Ovary (tissue), 9 donors: Measurements from ENCODE around the gene FBXL7. TPM values are rescaled to one million over a fixed set of nuclear protein-coding genes. Genes with fewer than 3 reads are reported as not detected.

ENCODE experiments used
- DNase-seq, 5 donors: peaks; one replicate each; pipeline ENCODE4 v3.0.0-alpha.2; 2019 to 2020
- H3K27ac ChIP-seq, 2 donors: fragments of 200-600 bp; one replicate each; pipeline versions ENCODE4 v1.5.1 to v1.8.0; 2019 to 2022
- H3K27me3 ChIP-seq: fragments of 200-600 bp; one replicate; pipeline ENCODE4 v1.8.0; 2022
- H3K36me3 ChIP-seq: fragments of 200-600 bp; sonication (generic); one replicate; pipeline ENCODE4 v1.5.1; 2019
- H3K4me1 ChIP-seq: one replicate; pipeline ENCODE4 v1.8.1; 2013; ENCODE audit warnings: mild to moderate bottlenecking, moderate library complexity; ENCODE audit not compliant: insufficient read depth
- H3K4me3 ChIP-seq: fragments of 200-600 bp; sonication (generic); one replicate; pipeline ENCODE4 v1.5.1; 2017
- H3K9me3 ChIP-seq, 2 donors: fragments of 200-600 bp in 1 of 2; sonication (generic) in 1 of 2; one replicate each; pipeline versions ENCODE4 v1.5.1 to v1.8.1; 2013 to 2019; ENCODE audit warnings: mild to moderate bottlenecking in 1 of 2, moderate library complexity in 1 of 2
- EP300 ChIP-seq: sonication (generic); formaldehyde crosslinking; IDR thresholded peaks from one replicate; pipeline ENCODE4 v1.6.1; 2017; ENCODE audit warnings: antibody characterized with exemption
- POLR2A ChIP-seq: fragments of 450-650 bp; IDR thresholded peaks from one replicate; pipeline ENCODE4 v1.6.1; 2017; ENCODE audit warnings: antibody characterized with exemption, mild to moderate bottlenecking, moderate library complexity
- WGBS, 3 donors: extraction: QIAGEN DNeasy Blood & Tissue Kit in 1 of 3; methylation state at CpG; one replicate each; pipeline versions ENCODE4 v1.1.5 to v1.1.7; 2013 to 2017; 5-methylcytosine and 5-hydroxymethylcytosine counted together
- intact Hi-C, 4 donors: fragments of 100-400 bp; cut with DNase I; formaldehyde crosslinking; loops; one replicate each; pipeline versions ENCODE4 v1.11.0 to v1.15.1; 2022 to 2023
- polyA plus RNA-seq, 2 donors: library from polyadenylated mRNA; stranded (reverse); fragments of 200-250 nt in 1 of 2; fragments of 350-450 nt in 1 of 2; fragmentation: Illumina TruSeq in 1 of 2; extraction: RNeasy Lipid Tissue Mini Kit (QIAGEN cat#74804) in 1 of 2; gene quantifications; one replicate each; pipeline ENCODE4 v1.2.3, GENCODE V29; 2013 to 2014
- total RNA-seq, 7 donors: library from RNA; depleted of rRNA in 2 of 7; stranded (reverse); fragments of >200 nt in 2 of 7; fragmentation: NEBNext Ultra II Directional in 3 of 7; extraction: Animal tissue kit (Norgen Biotek cat#: 25700) in 3 of 7; gene quantifications; one replicate each; pipeline versions ENCODE4 v1.1.0 to v1.2.4, GENCODE V29; 2016 to 2023
- TF ChIP-seq, protein P1 (sequence below), 3 donors: fragments of 450-650 bp in 2 of 3; fragments of 200-600 bp in 1 of 3; IDR thresholded peaks; one replicate each; pipeline versions ENCODE4 v1.5.1 to v1.8.0; 2016 to 2022; ENCODE audit warnings: antibody characterized with exemption in 3 of 3, mild to moderate bottlenecking in 1 of 3
- donor health status: DM: no; HTN: no; CAD: no; lungs with moderate emphysema.
- donor health status: DM: no; HTN: no; CAD: no.
- donor health status: Bipolar disorder and iron deficiency.
- donor health status: DM: yes; HTN: yes; CAD: no.
- donor health status: DM: no; HTN: no; CAD: no.
- donor health status: DM: yes; HTN: yes; CAD: no.

Gene FBXL7
- total and polyA plus RNA-seq, 9 donors = 21.1 to 40.9 (median 29.2) TPM

DNA sequence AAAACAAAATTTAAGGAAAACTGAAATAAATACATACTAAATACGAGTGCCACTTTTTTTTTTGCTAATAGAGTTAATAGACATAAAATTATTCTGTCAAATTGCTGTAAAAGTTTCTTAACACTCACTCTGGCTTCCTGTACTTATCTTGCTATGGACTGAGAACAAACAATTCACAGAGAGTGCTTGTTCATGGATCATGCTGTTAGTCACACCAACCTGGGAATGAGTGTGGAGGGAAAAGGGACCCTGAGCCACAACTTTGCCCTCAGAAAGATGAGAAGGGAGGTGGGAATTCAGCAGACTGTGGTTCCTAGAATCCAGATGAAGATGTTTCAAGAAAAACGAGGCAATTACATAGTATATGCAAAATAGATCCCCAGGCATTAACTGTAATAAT is 246.9 kb downstream of the FBXL7 start:
- no peaks in the 10 kb centered on the region for H3K4me1 ChIP-seq
- intact Hi-C loops = no loop called here
- 79 to 86% (median 81%) methylated on average over 2 of the region's 2 CpGs for WGBS, 3 donors
- H3K36me3 ChIP-seq = no peaks in the 10 kb centered on the region
- no peak overlapping the region for H3K27ac ChIP-seq
- H3K9me3 ChIP-seq = no peaks in the 10 kb centered on the region
- no peak for TF ChIP-seq EP300
- TF ChIP-seq, protein P1, sequence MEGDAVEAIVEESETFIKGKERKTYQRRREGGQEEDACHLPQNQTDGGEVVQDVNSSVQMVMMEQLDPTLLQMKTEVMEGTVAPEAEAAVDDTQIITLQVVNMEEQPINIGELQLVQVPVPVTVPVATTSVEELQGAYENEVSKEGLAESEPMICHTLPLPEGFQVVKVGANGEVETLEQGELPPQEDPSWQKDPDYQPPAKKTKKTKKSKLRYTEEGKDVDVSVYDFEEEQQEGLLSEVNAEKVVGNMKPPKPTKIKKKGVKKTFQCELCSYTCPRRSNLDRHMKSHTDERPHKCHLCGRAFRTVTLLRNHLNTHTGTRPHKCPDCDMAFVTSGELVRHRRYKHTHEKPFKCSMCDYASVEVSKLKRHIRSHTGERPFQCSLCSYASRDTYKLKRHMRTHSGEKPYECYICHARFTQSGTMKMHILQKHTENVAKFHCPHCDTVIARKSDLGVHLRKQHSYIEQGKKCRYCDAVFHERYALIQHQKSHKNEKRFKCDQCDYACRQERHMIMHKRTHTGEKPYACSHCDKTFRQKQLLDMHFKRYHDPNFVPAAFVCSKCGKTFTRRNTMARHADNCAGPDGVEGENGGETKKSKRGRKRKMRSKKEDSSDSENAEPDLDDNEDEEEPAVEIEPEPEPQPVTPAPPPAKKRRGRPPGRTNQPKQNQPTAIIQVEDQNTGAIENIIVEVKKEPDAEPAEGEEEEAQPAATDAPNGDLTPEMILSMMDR (IDR thresholded peaks at IDR 0.05) = no peak
- H3K4me3 ChIP-seq = no peak overlapping the region
- no peaks in the 10 kb centered on the region for H3K27me3 ChIP-seq
- no peak for DNase-seq

DNA sequence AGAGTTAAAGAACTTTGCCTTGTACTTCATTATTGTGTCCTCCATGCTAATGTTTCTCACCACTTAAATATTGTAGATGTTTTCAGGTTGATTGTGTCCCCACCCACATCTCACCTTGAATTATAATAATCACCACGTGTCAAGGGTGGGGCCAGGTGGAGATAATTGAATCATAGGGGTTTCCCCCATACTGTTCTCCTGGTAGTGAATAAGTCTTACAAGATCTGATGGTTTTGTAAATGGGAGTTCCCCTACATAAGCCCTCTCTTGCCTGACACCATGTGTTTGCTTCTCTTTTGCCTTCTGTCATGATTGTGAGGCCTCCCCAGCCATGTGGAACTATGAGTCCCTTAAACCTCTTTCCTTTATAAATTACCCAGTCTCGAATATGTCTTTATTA is 248.3 kb downstream of the FBXL7 start:
- H3K4me3 ChIP-seq = no peak overlapping the region
- H3K36me3 ChIP-seq = no peaks in the 10 kb centered on the region
- TF ChIP-seq EP300 = no peak
- TF ChIP-seq POLR2A = no peak
- TF ChIP-seq, protein P1 (IDR thresholded peaks at IDR 0.05) = no peak
- DNase-seq = no peak
- 85 to 90% (median 89%) methylated on average over 2 of the region's 2 CpGs for WGBS, 3 donors
- no peak overlapping the region for H3K27ac ChIP-seq
- H3K27me3 ChIP-seq = no peaks in the 10 kb centered on the region
- intact Hi-C loops = no loop called here
- no peaks in the 10 kb centered on the region for H3K9me3 ChIP-seq
- H3K4me1 ChIP-seq = peaks cover 3% of the 10 kb centered on the region

DNA sequence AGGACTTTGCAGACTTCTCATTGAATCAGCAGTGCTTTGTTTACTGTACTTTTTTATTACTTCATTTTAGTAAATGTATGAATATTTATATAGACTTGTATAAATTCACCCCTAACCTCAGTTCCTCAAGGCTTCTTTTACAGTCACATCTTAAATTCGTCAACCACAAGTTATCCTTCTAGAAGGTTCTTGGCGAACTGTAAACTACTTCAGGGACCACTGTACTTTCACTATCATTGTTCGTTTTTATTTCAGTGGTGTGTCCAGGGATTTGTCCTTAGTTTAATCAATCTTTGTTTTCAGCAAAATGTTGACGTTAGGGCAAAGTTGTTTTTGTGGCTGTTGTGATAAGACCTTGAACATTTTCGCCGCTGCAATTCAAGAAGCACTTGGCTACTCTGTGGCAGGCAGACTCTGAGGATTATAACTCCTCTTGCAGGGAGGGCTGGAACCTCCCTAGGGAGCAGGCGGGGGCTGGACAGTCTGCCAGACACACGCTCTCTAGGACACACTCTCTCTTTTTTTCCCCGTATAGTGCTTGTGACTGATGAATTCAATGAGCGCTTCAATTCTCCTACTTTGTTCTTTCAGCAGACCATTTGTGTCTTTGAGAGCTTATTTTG is 252.8 kb downstream of the FBXL7 start:
- Histone ChIP-seq H3K9me3 (no peaks in the 10 kb centered on the region), H3K36me3 (no peaks in the 10 kb centered on the region), H3K4me1 (peaks cover 3% of the 10 kb centered on the region), H3K27ac (peak overlapping the region in 1 of 2 donors; percentile 2), H3K4me3 (peak overlapping the region; percentile 17), H3K27me3 (no peaks in the 10 kb centered on the region)
- WGBS, 3 donors = 4 to 13% (median 5%) methylated on average over 10 of the region's 10 CpGs
- intact Hi-C loops = no loop called here
- TF ChIP-seq, protein P1 (IDR thresholded peaks at IDR 0.05) = no peak
- TF ChIP-seq POLR2A (no peak), EP300 (no peak)
- DNase-seq = peak; percentile 60 to 78 (median 68)

DNA sequence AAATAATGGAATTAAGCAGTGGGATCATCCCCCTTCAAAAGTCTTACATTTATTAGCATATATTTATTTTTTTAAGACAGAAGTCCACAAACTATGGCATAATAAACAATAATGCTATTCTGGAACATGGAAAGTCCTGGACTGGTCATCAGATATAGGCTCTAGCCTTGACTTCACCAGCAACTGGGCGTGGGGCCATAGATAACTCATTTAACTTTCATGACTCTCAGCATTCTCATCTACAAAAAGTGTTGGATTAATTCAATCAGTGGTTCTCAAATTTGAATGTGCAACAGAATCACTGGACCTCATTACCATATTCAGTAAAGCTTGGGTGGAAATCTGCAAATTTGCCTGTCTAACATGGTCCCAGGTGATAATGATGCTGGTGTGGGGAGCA is 253.8 kb downstream of the FBXL7 start:
- DNase-seq = no peak
- Histone ChIP-seq H3K4me3 (no peak overlapping the region), H3K27me3 (no peaks in the 10 kb centered on the region), H3K4me1 (peaks cover 3% of the 10 kb centered on the region), H3K9me3 (no peaks in the 10 kb centered on the region), H3K36me3 (no peaks in the 10 kb centered on the region), H3K27ac (no peak overlapping the region)
- no peak for TF ChIP-seq POLR2A
- TF ChIP-seq, protein P1 (IDR thresholded peaks at IDR 0.05) = no peak
- no peak for TF ChIP-seq EP300
- WGBS, 3 donors = 94 to 97% (median 95%) methylated on average over 1 of the region's 1 CpG
- intact Hi-C loops = no loop called here
